ENCODE data around the gene PHF21B. TPM values are rescaled to one million over a fixed set of nuclear protein-coding genes. Genes with fewer than 3 reads are reported as not detected.

The PHF21B gene
- total and polyA plus RNA-seq, 12 donors: 0.07 to 0.98 (median 0.50) TPM; not detected in 4

DNA sequence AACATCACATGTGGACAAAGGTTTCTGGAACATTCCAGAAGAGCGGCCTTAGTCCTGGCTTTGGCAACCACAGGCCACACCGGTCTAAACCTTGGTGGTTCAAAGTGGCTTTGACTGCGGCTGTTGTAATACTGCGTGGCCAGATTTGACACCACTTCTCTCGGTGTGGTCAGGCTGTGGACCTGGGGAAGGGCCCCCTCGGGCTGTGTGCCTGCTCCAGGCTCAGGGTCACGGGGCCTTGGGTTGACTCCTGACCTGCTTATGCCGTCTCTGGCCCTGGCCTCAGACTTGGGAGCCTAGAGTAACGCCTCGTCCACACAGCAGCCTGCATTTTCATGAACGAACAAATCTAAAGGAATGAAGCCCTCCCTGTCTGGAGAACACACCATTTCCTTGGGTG, 118.0 kb downstream of the PHF21B start:
- TF ChIP-seq, protein P1, sequence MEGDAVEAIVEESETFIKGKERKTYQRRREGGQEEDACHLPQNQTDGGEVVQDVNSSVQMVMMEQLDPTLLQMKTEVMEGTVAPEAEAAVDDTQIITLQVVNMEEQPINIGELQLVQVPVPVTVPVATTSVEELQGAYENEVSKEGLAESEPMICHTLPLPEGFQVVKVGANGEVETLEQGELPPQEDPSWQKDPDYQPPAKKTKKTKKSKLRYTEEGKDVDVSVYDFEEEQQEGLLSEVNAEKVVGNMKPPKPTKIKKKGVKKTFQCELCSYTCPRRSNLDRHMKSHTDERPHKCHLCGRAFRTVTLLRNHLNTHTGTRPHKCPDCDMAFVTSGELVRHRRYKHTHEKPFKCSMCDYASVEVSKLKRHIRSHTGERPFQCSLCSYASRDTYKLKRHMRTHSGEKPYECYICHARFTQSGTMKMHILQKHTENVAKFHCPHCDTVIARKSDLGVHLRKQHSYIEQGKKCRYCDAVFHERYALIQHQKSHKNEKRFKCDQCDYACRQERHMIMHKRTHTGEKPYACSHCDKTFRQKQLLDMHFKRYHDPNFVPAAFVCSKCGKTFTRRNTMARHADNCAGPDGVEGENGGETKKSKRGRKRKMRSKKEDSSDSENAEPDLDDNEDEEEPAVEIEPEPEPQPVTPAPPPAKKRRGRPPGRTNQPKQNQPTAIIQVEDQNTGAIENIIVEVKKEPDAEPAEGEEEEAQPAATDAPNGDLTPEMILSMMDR (IDR thresholded peaks at IDR 0.05): no peak
- Histone ChIP-seq H3K27ac (no peak overlapping the region), H3K27me3 (peaks cover 0 to 10% (median 0%) of the 10 kb centered on the region in 7 donors), H3K36me3 (no peaks in the 10 kb centered on the region), H3K4me3 (no peak overlapping the region), H3K9me3 (peaks cover 0 to 3% (median 0%) of the 10 kb centered on the region in 11 donors), H3K4me1 (no peaks in the 10 kb centered on the region)
- ATAC-seq (no peak), DNase-seq (no peak)
- intact Hi-C loops (cut with DNase I): no loop called here
- WGBS, 2 donors: 88 to 92% methylated on average over 11 of the region's 11 CpGs

DNA sequence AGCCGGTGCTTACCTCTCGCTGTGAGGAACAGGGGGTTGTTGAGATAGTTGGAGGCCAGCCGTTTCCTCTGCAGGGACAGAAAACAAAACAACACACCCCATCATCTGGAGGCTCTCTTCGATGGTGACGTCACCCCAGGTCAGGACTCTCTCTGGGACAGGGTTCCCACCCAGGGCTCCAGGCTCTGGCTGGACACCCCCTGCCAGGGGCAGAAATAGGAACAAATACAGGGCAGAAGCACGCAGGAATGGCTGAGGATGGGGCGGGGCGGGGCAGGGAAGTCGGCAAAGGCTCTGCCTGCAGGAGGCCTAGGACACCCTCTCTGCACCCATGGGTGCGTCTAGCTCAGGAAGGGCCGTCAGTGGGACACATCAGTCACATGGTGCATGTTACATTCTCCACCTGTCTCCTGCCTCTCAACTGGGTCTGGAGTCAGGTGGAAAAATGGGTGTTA, 118.5 kb downstream of the PHF21B start:
- TF ChIP-seq, protein P1 (IDR thresholded peaks at IDR 0.05): no peak
- ATAC-seq (no peak), DNase-seq (no peak)
- Histone ChIP-seq H3K36me3 (no peaks in the 10 kb centered on the region), H3K27ac (no peak overlapping the region), H3K9me3 (peaks cover 0 to 3% (median 0%) of the 10 kb centered on the region in 11 donors), H3K27me3 (peaks cover 0 to 10% (median 0%) of the 10 kb centered on the region in 7 donors), H3K4me1 (no peaks in the 10 kb centered on the region), H3K4me3 (no peak overlapping the region)
- 74 to 76% methylated on average over 11 of the region's 11 CpGs for WGBS, 2 donors
- intact Hi-C loops (cut with DNase I): no loop called here

DNA sequence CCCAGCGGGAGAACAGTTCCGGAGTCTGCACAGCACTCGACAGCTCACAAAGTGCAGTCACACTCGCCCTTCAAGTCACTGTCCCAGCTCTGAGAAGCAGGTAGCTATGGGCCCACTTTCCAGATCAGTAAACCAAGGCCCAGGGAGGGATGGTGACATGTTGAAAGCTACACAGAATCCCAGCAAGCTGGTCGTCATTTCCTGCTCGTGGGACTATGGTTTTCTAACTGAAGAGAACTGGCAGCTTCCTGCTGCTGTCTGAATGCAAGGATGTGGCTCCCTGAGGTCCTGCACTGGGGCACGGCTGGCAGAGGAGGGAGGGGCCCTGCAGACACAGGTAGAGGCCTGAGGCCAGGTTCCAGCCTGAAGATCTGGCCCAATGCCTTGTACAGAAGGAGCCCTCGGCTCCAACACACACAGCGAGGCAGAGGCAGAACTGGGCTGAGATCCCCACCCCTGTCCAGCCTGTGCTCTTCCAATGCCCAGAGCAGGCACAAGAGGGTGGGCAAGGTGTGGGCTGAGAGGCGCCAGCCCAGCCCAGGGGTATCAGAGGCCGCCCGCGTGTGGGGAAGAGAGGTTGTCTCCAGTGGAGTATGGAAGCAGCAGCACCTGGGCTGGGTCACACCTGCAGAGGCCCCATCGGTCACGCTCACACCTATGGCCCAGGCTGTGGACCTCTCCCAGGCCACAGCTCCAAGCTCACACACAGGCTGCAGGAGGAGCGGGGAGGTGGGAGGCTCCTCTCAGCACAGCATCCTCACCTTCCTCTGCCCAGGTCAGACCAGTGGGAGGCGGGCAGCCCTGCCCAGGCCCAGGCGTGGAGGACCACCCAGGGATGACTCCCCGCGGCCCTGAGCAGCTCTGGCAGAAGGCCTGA, 119.2 kb downstream of the PHF21B start:
- H3K4me3 ChIP-seq: no peak overlapping the region
- ATAC-seq (no peak), DNase-seq (no peak)
- no peak overlapping the region for H3K27ac ChIP-seq
- H3K27me3 ChIP-seq: peaks cover 0 to 10% (median 0%) of the 10 kb centered on the region in 7 donors
- no peaks in the 10 kb centered on the region for H3K9me3 ChIP-seq
- intact Hi-C loops (cut with DNase I): no loop called here
- TF ChIP-seq, protein P1 (IDR thresholded peaks at IDR 0.05): no peak
- no peaks in the 10 kb centered on the region for H3K4me1 ChIP-seq
- 87 to 88% methylated on average over 20 of the region's 20 CpGs for WGBS, 2 donors
- H3K36me3 ChIP-seq: no peaks in the 10 kb centered on the region

DNA sequence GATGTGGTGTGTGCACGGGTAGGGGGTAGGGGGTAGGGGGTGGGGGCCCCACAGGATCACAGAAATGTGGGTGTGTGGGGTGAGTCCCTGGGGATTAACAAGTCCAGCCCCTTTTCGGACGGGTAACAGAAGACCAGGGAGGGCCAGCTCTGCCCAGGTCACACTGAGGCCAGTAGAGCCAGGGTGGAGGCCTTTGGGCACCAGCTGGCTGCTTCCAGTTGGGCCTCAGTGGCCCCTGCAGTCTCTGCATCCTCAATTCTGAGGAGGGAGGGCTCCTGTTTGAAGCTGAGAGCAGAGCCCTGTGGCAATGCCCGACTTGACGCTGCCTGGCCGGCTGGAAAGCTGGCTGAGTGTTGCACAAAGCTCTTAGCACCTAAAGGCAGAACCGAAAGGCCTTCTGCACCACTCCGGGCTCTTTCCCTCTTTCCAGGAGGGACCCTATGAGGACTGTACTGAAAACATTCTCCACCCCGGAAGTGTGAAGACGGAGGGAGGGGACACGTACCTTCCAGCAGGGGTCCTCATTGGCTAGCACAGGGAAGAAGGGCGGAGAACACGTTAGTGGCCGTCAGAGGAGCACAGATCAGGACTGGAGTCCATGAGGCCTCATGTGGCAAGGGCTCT, 120.4 kb downstream of the PHF21B start:
- intact Hi-C loops (cut with DNase I): no loop called here
- no peaks in the 10 kb centered on the region for H3K4me1 ChIP-seq
- peaks cover 0 to 10% (median 0%) of the 10 kb centered on the region in 7 donors for H3K27me3 ChIP-seq
- DNase-seq (no peak), ATAC-seq (no peak)
- TF ChIP-seq, protein P1 (IDR thresholded peaks at IDR 0.05): peak in 4 of 9 donors; percentile 12 to 25 (median 22)
- no peak overlapping the region for H3K4me3 ChIP-seq
- H3K27ac ChIP-seq: no peak overlapping the region
- WGBS, 2 donors: 64 to 67% methylated on average over 14 of the region's 14 CpGs
- H3K9me3 ChIP-seq: no peaks in the 10 kb centered on the region
- H3K36me3 ChIP-seq: no peaks in the 10 kb centered on the region

All from heart right ventricle (tissue), 16 donors.